HCT116 (cell line): ENCODE data around the gene INHBA.

Experiments
- CTCF ChIP-seq, 3 experiments: fragments of 200-600 bp in 1 of 3; sonication (generic) in 1 of 3; IDR thresholded peaks in 2 of 3; conservative IDR thresholded peaks in 1 of 3; 2 replicates each; pipeline ENCODE4 v1.5.1; 2012 to 2017; ENCODE audit warnings: low read depth in 2 of 3, low read length in 2 of 3, antibody characterized with exemption in 1 of 3, borderline replicate concordance in 1 of 3, control low read depth in 1 of 3, mild to moderate bottlenecking in 1 of 3, mixed read lengths in 1 of 3, mixed run types in 1 of 3, moderate library complexity in 1 of 3; ENCODE audit not compliant: insufficient read depth in 1 of 3
- EZH2 ChIP-seq: fragments of 200-600 bp; sonication (generic); IDR thresholded peaks from 2 replicates; pipeline ENCODE4 v1.6.1; 2017; ENCODE audit warnings: antibody characterized with exemption, mixed run types
- FOSL1 ChIP-seq: IDR thresholded peaks from 2 replicates; pipeline ENCODE4 v1.6.1; 2012; ENCODE audit warnings: low read depth

- no peak for TF ChIP-seq CTCF (IDR thresholded peaks at IDR 0.05 in 2 of 3, conservative IDR thresholded peaks at IDR 0.05 in 1 of 3; ENCODE audit: borderline replicate concordance in 1 of 3, insufficient read depth in 1 of 3, low read depth in 2 of 3, low read length in 2 of 3)
- no peak for TF ChIP-seq EZH2
- TF ChIP-seq FOSL1: no peak
These were observed 46.5 kb downstream of the INHBA start for GRCh38 chr7:41656366-41656765.
